PFSK-1 (cell line): Measurements from ENCODE around the gene ZBTB16.

Experiments used
- REST ChIP-seq, 2 experiments: IDR thresholded peaks; 2 replicates each; pipeline versions ENCODE4 v1.6.1 to v1.8.0; 2011 to 2012; ENCODE audit warnings: low read depth in 2 of 2, low read length in 2 of 2, control low read depth in 1 of 2, inconsistent platforms in 1 of 2, mild to moderate bottlenecking in 1 of 2, moderate library complexity in 1 of 2; ENCODE audit not compliant: insufficient read depth in 1 of 2
- TAF1 ChIP-seq: IDR thresholded peaks from 2 replicates; pipeline ENCODE4 v1.6.1; 2012; ENCODE audit warnings: low read length, control low read depth, borderline replicate concordance; ENCODE audit not compliant: insufficient read depth

- TF ChIP-seq REST (IDR thresholded peaks at IDR 0.05; ENCODE audit: insufficient read depth in 1 of 2, low read depth in 2 of 2, low read length in 2 of 2) (no peak), TAF1 (no peak)
These were observed 78.9 kb downstream of the ZBTB16 start for GRCh38 chr11:114138411-114138810.
